CD8-positive, alpha-beta memory T cell (primary cell): ENCODE measurements around the gene VAV3. TPM values are rescaled to one million over a fixed set of nuclear protein-coding genes. Genes with fewer than 3 reads are reported as not detected.
A peak's percentile ranks its signal among the peaks of the same experiment; 100 is the strongest.

Experiments used
- CTCF ChIA-PET: fragments of 350-600 bp; sonication (Branson Sonifier 250); formaldehyde crosslinking; loops from one replicate; lab custom pipeline; 2021; ENCODE audit warnings: antibody characterized with exemption; lab: Charles Lee
- POLR2A ChIA-PET: fragments of 350-600 bp; sonication (Branson Sonifier 250); formaldehyde crosslinking; loops from one replicate; lab custom pipeline; 2021; ENCODE audit warnings: antibody characterized with exemption; lab: Charles Lee
- DNase-seq, 5 donors: peaks; one replicate each; pipeline versions ENCODE4 v3.0.0 to v3.0.0-alpha.2; 2020 to 2022; ENCODE audit warnings: mixed read lengths in 1 of 5
- H3K27ac ChIP-seq: one replicate; pipeline ENCODE4 v1.7.0; 2013; ENCODE audit warnings: low read depth, mild to moderate bottlenecking, low read length, moderate library complexity
- H3K27me3 ChIP-seq: 2 replicates; pipeline ENCODE4 v1.7.0; 2013; ENCODE audit warnings: low read length, mild to moderate bottlenecking; ENCODE audit not compliant: insufficient read depth, poor library complexity, severe bottlenecking
- H3K36me3 ChIP-seq: 2 replicates; pipeline ENCODE4 v1.7.0; 2013; ENCODE audit warnings: mild to moderate bottlenecking, low read length, moderate library complexity; ENCODE audit not compliant: insufficient read depth
- H3K4me1 ChIP-seq: 2 replicates; pipeline ENCODE4 v1.7.0; 2013; ENCODE audit warnings: mild to moderate bottlenecking, low read length, moderate library complexity; ENCODE audit not compliant: insufficient read depth
- H3K4me3 ChIP-seq: 2 replicates; pipeline ENCODE4 v1.7.0; 2013; ENCODE audit warnings: mild to moderate bottlenecking, low read length
- H3K9me3 ChIP-seq: 2 replicates; pipeline ENCODE4 v1.7.0; 2013; ENCODE audit warnings: mild to moderate bottlenecking, low read length
- H3K27ac Mint-ChIP-seq, 8 donors: one replicate each; pipeline ENCODE4 v1.8.0; 2020 to 2021; ENCODE audit warnings: mixed read lengths in 8 of 8, mild to moderate bottlenecking in 6 of 8, inconsistent platforms in 3 of 8, moderate library complexity in 3 of 8
- H3K27me3 Mint-ChIP-seq, 2 donors: one replicate each; pipeline ENCODE4 v1.8.0; 2020 to 2021; ENCODE audit warnings: mixed read lengths in 2 of 2, mild to moderate bottlenecking in 1 of 2, moderate library complexity in 1 of 2
- H3K36me3 Mint-ChIP-seq, 3 donors: one replicate each; pipeline ENCODE4 v1.8.0; 2020 to 2021; ENCODE audit warnings: mixed read lengths in 3 of 3, inconsistent platforms in 1 of 3, mild to moderate bottlenecking in 1 of 3
- H3K4me1 Mint-ChIP-seq, 3 donors: one replicate each; pipeline ENCODE4 v1.8.0; 2020 to 2021; ENCODE audit warnings: mixed read lengths in 3 of 3, inconsistent platforms in 1 of 3, mild to moderate bottlenecking in 1 of 3
- H3K4me3 Mint-ChIP-seq, 7 donors: one replicate each; pipeline ENCODE4 v1.8.0; 2020 to 2021; ENCODE audit warnings: mixed read lengths in 7 of 7, mild to moderate bottlenecking in 6 of 7, moderate library complexity in 4 of 7, inconsistent platforms in 2 of 7
- H3K9me3 Mint-ChIP-seq, 5 donors: one replicate each; pipeline ENCODE4 v1.8.0; 2020 to 2022; ENCODE audit warnings: mixed read lengths in 5 of 5, mild to moderate bottlenecking in 3 of 5, moderate library complexity in 2 of 5, inconsistent platforms in 1 of 5
- polyA plus RNA-seq: library from polyadenylated mRNA; unstranded; fragments of 300-500 nt; fragmentation: Illumina TruSeq; gene quantifications from one replicate; pipeline ENCODE4 v1.2.3, GENCODE V29; 2021
- total RNA-seq, 2 experiments: library from RNA; stranded (reverse); gene quantifications; one replicate each; pipeline ENCODE4 v1.2.3, GENCODE V29; 2021

VAV3 gene
- total and polyA plus RNA-seq, 3 experiments from 2014 or later, result 4.4 to 13.7 (median 4.7) TPM

GRCh38 chr1:107952989-107953388, 12.0 kb downstream of the VAV3 start:
- no peak for DNase-seq
- Histone ChIP-seq H3K27ac (no peak overlapping the region), H3K4me3 (no peak overlapping the region), H3K36me3 (no peaks in the 10 kb centered on the region), H3K27me3 (no peaks in the 10 kb centered on the region), H3K4me1 (peaks cover 24% of the 10 kb centered on the region), H3K9me3 (no peaks in the 10 kb centered on the region)
- Mint-ChIP-seq H3K4me1 (peaks cover 49 to 52% (median 50%) of the 10 kb centered on the region in 3 donors), H3K27me3 (no peaks in the 10 kb centered on the region), H3K4me3 (no peak overlapping the region), H3K36me3 (no peaks in the 10 kb centered on the region), H3K27ac (peak overlapping the region in 2 of 8 donors; percentile 31 to 39), H3K9me3 (no peaks in the 10 kb centered on the region)
- ChIA-PET CTCF (no interaction called here), POLR2A (no interaction called here)

- Mint-ChIP-seq H3K4me3 (peak overlapping the region in 5 of 7 donors; percentile 0 to 57 (median 14)), H3K9me3 (no peaks in the 10 kb centered on the region), H3K27ac (peak overlapping the region in 7 of 8 donors; percentile 18 to 93 (median 58)), H3K27me3 (no peaks in the 10 kb centered on the region), H3K36me3 (no peaks in the 10 kb centered on the region), H3K4me1 (peaks cover 50 to 58% (median 57%) of the 10 kb centered on the region in 3 donors)
- CTCF ChIA-PET, result no interaction called here
- H3K4me1 ChIP-seq, result peaks cover 11% of the 10 kb centered on the region
- H3K4me3 ChIP-seq, result no peak overlapping the region
- no peaks in the 10 kb centered on the region for H3K9me3 ChIP-seq
- no peaks in the 10 kb centered on the region for H3K36me3 ChIP-seq
- no peak overlapping the region for H3K27ac ChIP-seq
- POLR2A ChIA-PET, result no interaction called here
- no peaks in the 10 kb centered on the region for H3K27me3 ChIP-seq
- no peak for DNase-seq
Observed at GRCh38 chr1:107950464-107950863, 14.5 kb downstream of the VAV3 start.

GRCh38 chr1:107949467-107950253, 15.3 kb downstream of the VAV3 start:
- Mint-ChIP-seq H3K4me1 (peaks cover 48 to 58% (median 57%) of the 10 kb centered on the region in 3 donors), H3K27me3 (no peaks in the 10 kb centered on the region), H3K36me3 (no peaks in the 10 kb centered on the region), H3K9me3 (no peaks in the 10 kb centered on the region), H3K4me3 (peak overlapping the region in 2 of 7 donors; percentile 35 to 57), H3K27ac (peak overlapping the region in 7 of 8 donors; percentile 2 to 93 (median 58))
- Histone ChIP-seq H3K9me3 (no peaks in the 10 kb centered on the region), H3K27ac (no peak overlapping the region), H3K27me3 (no peaks in the 10 kb centered on the region), H3K4me3 (no peak overlapping the region), H3K4me1 (peaks cover 11% of the 10 kb centered on the region), H3K36me3 (no peaks in the 10 kb centered on the region)
- no peak for DNase-seq
- ChIA-PET POLR2A (no interaction called here), CTCF (no interaction called here)

GRCh38 chr1:107946794-107947193, 18.2 kb downstream of the VAV3 start:
- POLR2A ChIA-PET, result no interaction called here
- Mint-ChIP-seq H3K36me3 (no peaks in the 10 kb centered on the region), H3K27ac (peak overlapping the region in 1 of 8 donors; percentile 33), H3K4me3 (no peak overlapping the region), H3K4me1 (peaks cover 44 to 62% (median 57%) of the 10 kb centered on the region in 3 donors), H3K27me3 (no peaks in the 10 kb centered on the region), H3K9me3 (no peaks in the 10 kb centered on the region)
- H3K4me3 ChIP-seq, result no peak overlapping the region
- no peak for DNase-seq
- H3K4me1 ChIP-seq, result peaks cover 28% of the 10 kb centered on the region
- CTCF ChIA-PET, result no interaction called here
- no peaks in the 10 kb centered on the region for H3K27me3 ChIP-seq
- no peak overlapping the region for H3K27ac ChIP-seq
- no peaks in the 10 kb centered on the region for H3K36me3 ChIP-seq
- no peaks in the 10 kb centered on the region for H3K9me3 ChIP-seq

GRCh38 chr1:107943694-107944093, 21.3 kb downstream of the VAV3 start:
- no peaks in the 10 kb centered on the region for H3K27me3 ChIP-seq
- peak overlapping the region; percentile 10 for H3K27ac ChIP-seq
- peaks cover 16% of the 10 kb centered on the region for H3K4me1 ChIP-seq
- H3K4me3 ChIP-seq, result no peak overlapping the region
- H3K27ac Mint-ChIP-seq, result peak overlapping the region; percentile 68 to 97 (median 84)
- H3K9me3 ChIP-seq, result no peaks in the 10 kb centered on the region
- peaks cover 0 to 2% (median 0%) of the 10 kb centered on the region in 3 donors for H3K36me3 Mint-ChIP-seq
- ChIA-PET CTCF (interaction anchor here (2.0 kb wide), 1 partner anchor 20 kb away, joined by 5 read pairs; no protein-coding TSS in a partner anchor), POLR2A (interaction anchor here (0.6 kb wide), 1 partner anchor 749 kb away, joined by 3 read pairs; the partner anchor contains the start of gene PRPF38B)
- no peaks in the 10 kb centered on the region for H3K9me3 Mint-ChIP-seq
- DNase-seq, result peak in 1 of 5 donors; percentile 25
- H3K36me3 ChIP-seq, result no peaks in the 10 kb centered on the region
- H3K27me3 Mint-ChIP-seq, result no peaks in the 10 kb centered on the region
- H3K4me3 Mint-ChIP-seq, result peak overlapping the region in 6 of 7 donors; percentile 24 to 71 (median 50)
- peaks cover 34 to 61% (median 51%) of the 10 kb centered on the region in 3 donors for H3K4me1 Mint-ChIP-seq

GRCh38 chr1:107942814-107943213, 22.2 kb downstream of the VAV3 start:
- POLR2A ChIA-PET, result interaction anchor here (0.6 kb wide), 1 partner anchor 749 kb away, joined by 3 read pairs; the partner anchor contains the start of gene PRPF38B

GRCh38 chr1:107941531-107941930, 23.4 kb downstream of the VAV3 start:
- no peaks in the 10 kb centered on the region for H3K27me3 Mint-ChIP-seq
- H3K36me3 ChIP-seq, result no peaks in the 10 kb centered on the region
- peak overlapping the region in 1 of 7 donors; percentile 46 for H3K4me3 Mint-ChIP-seq
- ChIA-PET POLR2A (no interaction called here), CTCF (no interaction called here)
- no peak overlapping the region for H3K4me3 ChIP-seq
- peaks cover 0 to 2% (median 0%) of the 10 kb centered on the region in 3 donors for H3K36me3 Mint-ChIP-seq
- H3K9me3 Mint-ChIP-seq, result no peaks in the 10 kb centered on the region
- H3K4me1 Mint-ChIP-seq, result peaks cover 45 to 64% (median 63%) of the 10 kb centered on the region in 3 donors
- H3K4me1 ChIP-seq, result peaks cover 24% of the 10 kb centered on the region
- DNase-seq, result no peak
- H3K9me3 ChIP-seq, result no peaks in the 10 kb centered on the region
- H3K27ac ChIP-seq, result no peak overlapping the region
- no peaks in the 10 kb centered on the region for H3K27me3 ChIP-seq
- H3K27ac Mint-ChIP-seq, result peak overlapping the region in 7 of 8 donors; percentile 38 to 97 (median 46)

More at GRCh38 chr1:107942814-107943213, 22.2 kb downstream of the VAV3 start:
- peak overlapping the region in 1 of 7 donors; percentile 38 for H3K4me3 Mint-ChIP-seq
- Histone ChIP-seq H3K4me1 (peaks cover 16% of the 10 kb centered on the region), H3K27ac (no peak overlapping the region), H3K27me3 (no peaks in the 10 kb centered on the region), H3K4me3 (no peak overlapping the region), H3K36me3 (no peaks in the 10 kb centered on the region), H3K9me3 (no peaks in the 10 kb centered on the region)
- CTCF ChIA-PET, result interaction anchor here (2.0 kb wide), 1 partner anchor 21 kb away, joined by 5 read pairs; no protein-coding TSS in a partner anchor
- H3K4me1 Mint-ChIP-seq, result peaks cover 36 to 60% (median 59%) of the 10 kb centered on the region in 3 donors
- peak overlapping the region; percentile 10 to 97 (median 56) for H3K27ac Mint-ChIP-seq
- DNase-seq, result no peak
- H3K9me3 Mint-ChIP-seq, result no peaks in the 10 kb centered on the region
- H3K36me3 Mint-ChIP-seq, result peaks cover 0 to 2% (median 0%) of the 10 kb centered on the region in 3 donors
- no peaks in the 10 kb centered on the region for H3K27me3 Mint-ChIP-seq

- Histone ChIP-seq H3K4me1 (peaks cover 25% of the 10 kb centered on the region), H3K9me3 (no peaks in the 10 kb centered on the region), H3K27ac (no peak overlapping the region), H3K36me3 (no peaks in the 10 kb centered on the region), H3K4me3 (no peak overlapping the region), H3K27me3 (no peaks in the 10 kb centered on the region)
- no peak for DNase-seq
- no peaks in the 10 kb centered on the region for H3K27me3 Mint-ChIP-seq
- peaks cover 49 to 67% (median 66%) of the 10 kb centered on the region in 3 donors for H3K4me1 Mint-ChIP-seq
- no peaks in the 10 kb centered on the region for H3K9me3 Mint-ChIP-seq
- ChIA-PET CTCF (interaction anchor here (1.7 kb wide), 1 partner anchor 185 kb away, joined by 6 read pairs; no protein-coding TSS in a partner anchor), POLR2A (no interaction called here)
- H3K27ac Mint-ChIP-seq, result peak overlapping the region in 2 of 8 donors; percentile 23 to 54
- H3K36me3 Mint-ChIP-seq, result peaks cover 0 to 2% (median 0%) of the 10 kb centered on the region in 3 donors
- H3K4me3 Mint-ChIP-seq, result no peak overlapping the region
Observed at GRCh38 chr1:107941123-107941522, 23.9 kb downstream of the VAV3 start.
